GM18951 (cell line): ENCODE results near the gene FBXO40.
"Not testable (repeated sequence)": the region's sequence is repeated elsewhere in the genome, so short reads cannot be mapped to it uniquely, and the experiment has no call there.

Source experiments
- POLR2A ChIP-seq: IDR thresholded peaks from 4 replicates; pipeline ENCODE4 v1.6.1; 2011; ENCODE audit warnings: mild to moderate bottlenecking; ENCODE audit not compliant: insufficient read length, insufficient read depth; ENCODE audit errors: extremely low read depth
- in situ Hi-C: fragments of 300-500 bp; cut with MboI; formaldehyde crosslinking; loops from one replicate; pipeline ENCODE4 v1.12.0; 2022; ENCODE audit warnings: low sequenced_read_pairs, mixed read lengths, inconsistent platforms; ENCODE audit not compliant: unreplicated experiment

FBXO40 gene

GRCh38 chr3:121594850-121595249 is 1.7 kb downstream of the FBXO40 start:
- TF ChIP-seq POLR2A, result no peak
- in situ Hi-C loops, result no loop called here

DNA sequence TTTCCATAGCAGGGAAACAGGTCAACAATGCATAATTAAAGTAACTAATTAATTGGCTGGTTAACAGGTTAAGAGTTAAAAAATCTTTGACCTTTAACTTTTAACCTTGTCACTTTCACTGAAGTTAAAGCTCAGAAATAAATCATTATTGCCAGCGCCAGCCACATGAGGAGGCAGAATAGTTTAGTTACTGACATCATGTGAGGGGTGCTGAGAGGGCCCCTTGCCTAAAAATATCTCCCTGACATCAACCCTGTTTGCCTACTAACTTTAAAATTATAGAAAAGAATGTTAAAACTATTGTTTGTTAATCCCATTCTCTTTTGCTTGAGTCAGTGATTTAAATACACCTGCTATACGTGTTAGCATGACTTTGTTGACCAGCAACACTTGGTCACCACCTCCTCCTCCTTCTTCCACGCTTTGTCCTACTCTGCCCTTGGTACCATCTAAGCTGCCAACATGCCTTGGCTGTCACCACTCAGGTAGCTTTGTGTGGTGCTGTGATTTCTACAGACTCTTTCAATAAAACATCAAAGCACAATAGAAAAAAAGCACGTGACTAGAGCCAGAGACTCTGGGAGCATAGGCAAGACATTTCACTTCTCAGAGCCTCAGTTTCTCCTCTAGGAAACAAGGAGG is 2.7 kb downstream of the FBXO40 start:
- in situ Hi-C loops, result no loop called here
- no peak for TF ChIP-seq POLR2A

- in situ Hi-C loops, result no loop called here
- TF ChIP-seq POLR2A, result no peak
Observed at GRCh38 chr3:121598564-121598963, 5.4 kb downstream of the FBXO40 start.

DNA sequence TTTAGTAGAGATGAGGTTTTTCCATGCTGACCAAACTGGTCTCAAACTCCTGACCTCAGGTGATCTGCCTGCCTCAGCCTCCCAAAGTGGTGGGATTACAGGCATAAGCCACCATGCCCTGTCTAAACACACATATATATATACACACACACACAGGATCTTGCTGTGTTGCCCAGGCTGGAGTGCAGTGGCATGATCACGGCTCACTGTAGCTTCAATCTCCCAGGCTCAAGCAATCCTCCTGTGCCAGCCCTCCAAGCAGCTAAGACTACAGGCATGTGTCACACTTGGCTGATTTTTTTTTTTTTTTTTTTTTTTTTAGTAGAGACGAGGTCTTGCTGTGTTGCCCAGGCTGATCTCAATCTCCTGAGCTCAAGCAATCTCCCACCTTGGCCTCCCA is 6.7 kb downstream of the FBXO40 start:
- in situ Hi-C loops, result not testable (repeated sequence)

DNA sequence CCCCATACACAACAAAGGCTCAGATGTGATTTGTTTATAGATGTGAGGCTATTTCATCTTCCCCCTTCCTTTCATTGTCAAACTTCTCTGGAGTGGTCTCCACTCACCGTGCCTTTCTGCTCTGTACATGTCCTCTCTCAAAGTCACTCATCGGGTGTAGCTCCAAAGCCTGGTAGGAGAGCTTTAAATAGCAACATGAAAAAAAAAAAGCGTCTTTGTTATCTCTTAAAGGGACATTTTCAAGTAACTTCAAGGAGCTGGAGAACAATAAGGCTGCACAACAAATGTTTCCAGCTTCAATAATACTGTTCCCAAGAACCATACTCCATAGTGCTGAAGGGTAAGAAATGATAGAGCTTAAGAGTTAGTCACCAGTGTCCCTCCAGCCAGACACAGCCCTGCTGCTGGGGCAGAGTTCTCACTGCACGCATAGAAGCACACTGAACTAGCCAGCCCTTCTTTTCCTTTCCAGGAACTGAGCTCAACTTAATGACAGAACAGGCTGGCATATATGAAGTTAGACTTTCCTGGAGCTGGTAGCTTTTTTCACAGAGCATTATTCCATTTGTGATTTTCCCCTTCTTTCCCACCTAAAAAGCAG is 8.1 kb downstream of the FBXO40 start:
- in situ Hi-C loops, result no loop called here
- no peak for TF ChIP-seq POLR2A

GRCh38 chr3:121604759-121605158 is 11.6 kb downstream of the FBXO40 start:
- no peak for TF ChIP-seq POLR2A
- in situ Hi-C loops, result no loop called here

- in situ Hi-C loops, result no loop called here
- TF ChIP-seq POLR2A, result no peak
Observed at GRCh38 chr3:121606106-121606505, 12.9 kb downstream of the FBXO40 start.

- in situ Hi-C loops, result no loop called here
Observed at GRCh38 chr3:121619691-121620090, 26.5 kb downstream of the FBXO40 start.

DNA sequence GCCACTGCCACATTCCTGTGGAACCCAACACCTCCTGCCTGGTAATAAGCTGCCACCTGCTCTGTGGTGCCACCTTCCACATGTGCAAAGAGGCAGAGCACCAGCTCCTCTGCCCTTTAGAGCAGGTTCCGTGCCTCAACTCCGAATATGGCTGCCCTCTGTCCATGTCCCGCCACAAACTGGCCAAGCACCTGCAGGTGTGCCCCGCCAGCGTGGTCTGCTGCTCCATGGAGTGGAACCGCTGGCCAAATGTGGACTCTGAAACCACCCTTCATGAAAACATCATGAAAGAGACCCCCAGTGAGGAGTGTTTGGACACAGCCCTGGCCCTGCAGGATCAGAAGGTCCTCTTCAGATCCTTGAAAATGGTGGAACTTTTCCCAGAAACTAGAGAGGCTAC is 28.3 kb downstream of the FBXO40 start:
- no peak for TF ChIP-seq POLR2A
- in situ Hi-C loops, result no loop called here

More at GRCh38 chr3:121619691-121620090, 26.5 kb downstream of the FBXO40 start:
- no peak for TF ChIP-seq POLR2A

DNA sequence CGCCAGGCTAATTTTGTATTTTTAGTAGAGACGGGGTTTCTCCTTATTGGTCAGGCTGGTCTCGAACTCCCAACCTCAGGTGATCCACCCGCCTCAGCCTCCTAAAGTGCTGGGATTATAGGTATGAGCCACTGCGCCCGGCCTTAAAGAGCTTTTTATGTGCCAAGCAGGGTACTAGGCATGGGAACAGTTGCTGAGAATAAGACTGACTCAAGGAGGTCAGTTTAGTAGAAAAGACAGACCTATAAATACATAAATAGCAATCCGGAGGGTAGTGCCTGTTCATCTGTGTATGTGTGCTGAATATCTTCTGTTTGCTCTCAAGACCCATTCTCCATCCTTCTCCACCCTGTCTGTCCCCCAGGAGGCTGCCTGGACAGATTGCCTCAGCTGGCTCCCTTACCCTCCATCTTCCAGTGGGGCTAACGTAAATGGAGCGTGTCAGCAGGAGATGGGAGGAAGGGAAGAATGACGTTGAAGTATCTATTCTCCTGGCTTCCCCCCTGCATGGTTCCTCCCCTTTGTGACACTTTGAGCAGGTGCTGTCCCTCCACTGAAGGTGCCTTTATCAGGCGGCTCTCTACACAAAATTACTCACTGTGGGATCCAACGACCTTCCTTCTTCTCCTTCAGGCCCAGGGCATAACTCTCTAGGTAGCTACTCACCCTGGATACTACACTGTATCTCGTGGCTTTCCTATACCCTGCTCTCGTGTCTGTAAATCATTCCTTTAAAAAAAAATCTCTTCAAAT is 31.1 kb downstream of the FBXO40 start:
- in situ Hi-C loops, result no loop called here
- no peak for TF ChIP-seq POLR2A

GRCh38 chr3:121626495-121626894 is 33.3 kb downstream of the FBXO40 start:
- TF ChIP-seq POLR2A, result no peak
- in situ Hi-C loops, result no loop called here

GRCh38 chr3:121627211-121627610 is 34.0 kb downstream of the FBXO40 start:
- in situ Hi-C loops, result no loop called here
- no peak for TF ChIP-seq POLR2A

- in situ Hi-C loops, result no loop called here
- no peak for TF ChIP-seq POLR2A
Observed at GRCh38 chr3:121627622-121628021, 34.4 kb downstream of the FBXO40 start.

DNA sequence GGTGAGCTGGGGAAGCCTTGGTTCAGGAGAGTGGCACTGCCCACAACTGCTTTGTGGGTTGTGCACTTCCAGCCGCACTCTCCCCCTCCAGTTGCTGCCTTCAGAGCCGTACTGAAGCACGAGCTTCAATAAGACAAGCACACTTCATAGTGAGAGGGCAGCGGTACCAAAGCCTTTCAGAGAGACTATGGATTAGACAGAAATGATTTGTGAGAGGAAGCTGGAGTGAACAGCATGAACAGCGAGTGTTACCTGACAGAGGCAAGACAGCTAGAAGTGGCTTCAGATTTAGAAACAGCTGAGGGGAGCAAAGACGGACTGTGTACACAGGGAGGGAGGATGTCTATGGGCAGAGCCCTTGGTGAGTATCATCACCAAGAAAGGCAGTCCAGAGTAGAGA is 36.4 kb downstream of the FBXO40 start:
- in situ Hi-C loops, result no loop called here

More for the DNA sequence above, 36.4 kb downstream of the FBXO40 start:
- TF ChIP-seq POLR2A, result no peak
